SK-N-SH (cell line): ENCODE results near the gene ANKFN1.

Source experiments
- EP300 ChIP-seq, 2 experiments: IDR thresholded peaks; 2 replicates each; pipeline versions ENCODE4 v1.4.0 to v1.6.1; 2012; ENCODE audit warnings: borderline replicate concordance in 1 of 2, low read depth in 1 of 2, low read length in 1 of 2
- FOXM1 ChIP-seq: IDR thresholded peaks from 2 replicates; pipeline ENCODE4 v1.4.0; 2012; ENCODE audit warnings: low read depth, mild to moderate bottlenecking
- GATA2 ChIP-seq: sonication (generic); formaldehyde crosslinking; IDR thresholded peaks from 2 replicates; pipeline ENCODE4 v1.5.0; 2020; ENCODE audit warnings: mild to moderate bottlenecking, missing genetic modification reagents
- JUND ChIP-seq: IDR thresholded peaks from 2 replicates; pipeline ENCODE4 v1.4.0; 2012
- MXI1 ChIP-seq: IDR thresholded peaks from 2 replicates; pipeline ENCODE4 v1.6.1; 2012; ENCODE audit warnings: mild to moderate bottlenecking, low read depth, low read length, improper control_type of control experiment
- TF ChIP-seq, protein P1 (sequence below): fragments of 200-600 bp; sonication (generic); IDR thresholded peaks from 2 replicates; pipeline ENCODE4 v1.6.1; 2017; ENCODE audit warnings: antibody characterized with exemption, mild to moderate bottlenecking, moderate library complexity
- TF ChIP-seq, protein P2 (sequence below): IDR thresholded peaks from 2 replicates; pipeline ENCODE4 v1.6.1; 2012; ENCODE audit warnings: mild to moderate bottlenecking, low read depth, low read length, moderate library complexity
- TF ChIP-seq, protein P3 (sequence below): IDR thresholded peaks from 2 replicates; pipeline ENCODE4; 2012

- no peak for TF ChIP-seq EP300 (IDR thresholded peaks at IDR 0.05; ENCODE audit: borderline replicate concordance in 1 of 2, low read depth in 1 of 2, low read length in 1 of 2)
- TF ChIP-seq JUND: no peak
- TF ChIP-seq, protein P1, sequence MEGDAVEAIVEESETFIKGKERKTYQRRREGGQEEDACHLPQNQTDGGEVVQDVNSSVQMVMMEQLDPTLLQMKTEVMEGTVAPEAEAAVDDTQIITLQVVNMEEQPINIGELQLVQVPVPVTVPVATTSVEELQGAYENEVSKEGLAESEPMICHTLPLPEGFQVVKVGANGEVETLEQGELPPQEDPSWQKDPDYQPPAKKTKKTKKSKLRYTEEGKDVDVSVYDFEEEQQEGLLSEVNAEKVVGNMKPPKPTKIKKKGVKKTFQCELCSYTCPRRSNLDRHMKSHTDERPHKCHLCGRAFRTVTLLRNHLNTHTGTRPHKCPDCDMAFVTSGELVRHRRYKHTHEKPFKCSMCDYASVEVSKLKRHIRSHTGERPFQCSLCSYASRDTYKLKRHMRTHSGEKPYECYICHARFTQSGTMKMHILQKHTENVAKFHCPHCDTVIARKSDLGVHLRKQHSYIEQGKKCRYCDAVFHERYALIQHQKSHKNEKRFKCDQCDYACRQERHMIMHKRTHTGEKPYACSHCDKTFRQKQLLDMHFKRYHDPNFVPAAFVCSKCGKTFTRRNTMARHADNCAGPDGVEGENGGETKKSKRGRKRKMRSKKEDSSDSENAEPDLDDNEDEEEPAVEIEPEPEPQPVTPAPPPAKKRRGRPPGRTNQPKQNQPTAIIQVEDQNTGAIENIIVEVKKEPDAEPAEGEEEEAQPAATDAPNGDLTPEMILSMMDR: no peak
- TF ChIP-seq, protein P2, sequence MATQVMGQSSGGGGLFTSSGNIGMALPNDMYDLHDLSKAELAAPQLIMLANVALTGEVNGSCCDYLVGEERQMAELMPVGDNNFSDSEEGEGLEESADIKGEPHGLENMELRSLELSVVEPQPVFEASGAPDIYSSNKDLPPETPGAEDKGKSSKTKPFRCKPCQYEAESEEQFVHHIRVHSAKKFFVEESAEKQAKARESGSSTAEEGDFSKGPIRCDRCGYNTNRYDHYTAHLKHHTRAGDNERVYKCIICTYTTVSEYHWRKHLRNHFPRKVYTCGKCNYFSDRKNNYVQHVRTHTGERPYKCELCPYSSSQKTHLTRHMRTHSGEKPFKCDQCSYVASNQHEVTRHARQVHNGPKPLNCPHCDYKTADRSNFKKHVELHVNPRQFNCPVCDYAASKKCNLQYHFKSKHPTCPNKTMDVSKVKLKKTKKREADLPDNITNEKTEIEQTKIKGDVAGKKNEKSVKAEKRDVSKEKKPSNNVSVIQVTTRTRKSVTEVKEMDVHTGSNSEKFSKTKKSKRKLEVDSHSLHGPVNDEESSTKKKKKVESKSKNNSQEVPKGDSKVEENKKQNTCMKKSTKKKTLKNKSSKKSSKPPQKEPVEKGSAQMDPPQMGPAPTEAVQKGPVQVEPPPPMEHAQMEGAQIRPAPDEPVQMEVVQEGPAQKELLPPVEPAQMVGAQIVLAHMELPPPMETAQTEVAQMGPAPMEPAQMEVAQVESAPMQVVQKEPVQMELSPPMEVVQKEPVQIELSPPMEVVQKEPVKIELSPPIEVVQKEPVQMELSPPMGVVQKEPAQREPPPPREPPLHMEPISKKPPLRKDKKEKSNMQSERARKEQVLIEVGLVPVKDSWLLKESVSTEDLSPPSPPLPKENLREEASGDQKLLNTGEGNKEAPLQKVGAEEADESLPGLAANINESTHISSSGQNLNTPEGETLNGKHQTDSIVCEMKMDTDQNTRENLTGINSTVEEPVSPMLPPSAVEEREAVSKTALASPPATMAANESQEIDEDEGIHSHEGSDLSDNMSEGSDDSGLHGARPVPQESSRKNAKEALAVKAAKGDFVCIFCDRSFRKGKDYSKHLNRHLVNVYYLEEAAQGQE: no peak
- no peak for TF ChIP-seq MXI1
- no peak for TF ChIP-seq FOXM1
- no peak for TF ChIP-seq GATA2 (CRISPR knock-in tag)
- TF ChIP-seq, protein P3, sequence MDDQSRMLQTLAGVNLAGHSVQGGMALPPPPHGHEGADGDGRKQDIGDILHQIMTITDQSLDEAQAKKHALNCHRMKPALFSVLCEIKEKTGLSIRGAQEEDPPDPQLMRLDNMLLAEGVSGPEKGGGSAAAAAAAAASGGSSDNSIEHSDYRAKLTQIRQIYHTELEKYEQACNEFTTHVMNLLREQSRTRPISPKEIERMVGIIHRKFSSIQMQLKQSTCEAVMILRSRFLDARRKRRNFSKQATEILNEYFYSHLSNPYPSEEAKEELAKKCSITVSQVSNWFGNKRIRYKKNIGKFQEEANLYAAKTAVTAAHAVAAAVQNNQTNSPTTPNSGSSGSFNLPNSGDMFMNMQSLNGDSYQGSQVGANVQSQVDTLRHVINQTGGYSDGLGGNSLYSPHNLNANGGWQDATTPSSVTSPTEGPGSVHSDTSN: no peak
Observed at GRCh38 chr17:56322991-56323390, 169.7 kb downstream of the ANKFN1 start.
